ENCODE results near the gene MPV17L2. TPM values are rescaled to one million over a fixed set of nuclear protein-coding genes. Genes with fewer than 3 reads are reported as not detected.

Gene MPV17L2
- total RNA-seq, 4 donors from 2014 or later: 8.5 to 29.3 (median 20.2) TPM

GRCh38 chr19:18164072-18164471 is 28.9 kb upstream of the MPV17L2 start:
- 98 to 99% methylated on average over 7 of the region's 7 CpGs for WGBS, 2 donors
- no peak overlapping the region for H3K4me3 ChIP-seq (ENCODE audit: low read depth, poor library complexity, severe bottlenecking)
- DNase-seq (ENCODE audit: low spot score in 2 of 2): no peak
- intact Hi-C loops (cut with DNase I; ENCODE audit: low total_unique reads): loop anchor here (10.0 kb wide), 1 partner anchor 49 kb away; no protein-coding TSS in a partner anchor
- TF ChIP-seq CTCF (IDR thresholded peaks at IDR 0.05) (no peak), POLR2A (IDR thresholded peaks at IDR 0.05) (no peak)

GRCh38 chr19:18165794-18166544 is 27.0 kb upstream of the MPV17L2 start:
- TF ChIP-seq CTCF (IDR thresholded peaks at IDR 0.05): no peak
- TF ChIP-seq POLR2A (IDR thresholded peaks at IDR 0.05): no peak
- no peak for DNase-seq (ENCODE audit: low spot score in 2 of 2)
- intact Hi-C loops (cut with DNase I; ENCODE audit: low total_unique reads): loop anchor here (10.0 kb wide), 1 partner anchor 51 kb away; no protein-coding TSS in a partner anchor
- H3K4me3 ChIP-seq (ENCODE audit: low read depth, poor library complexity, severe bottlenecking): no peak overlapping the region
- 94 to 98% methylated on average over 14 to 15 of the region's 15 CpGs for WGBS, 2 donors

GRCh38 chr19:18167011-18167410 is 26.0 kb upstream of the MPV17L2 start:
- no peak for DNase-seq (ENCODE audit: low spot score in 2 of 2)
- no peak overlapping the region for H3K4me3 ChIP-seq (ENCODE audit: low read depth, poor library complexity, severe bottlenecking)
- intact Hi-C loops (cut with DNase I; ENCODE audit: low total_unique reads): loop anchor here (10.0 kb wide), 1 partner anchor 52 kb away; no protein-coding TSS in a partner anchor
- TF ChIP-seq POLR2A (IDR thresholded peaks at IDR 0.05): no peak
- TF ChIP-seq CTCF (IDR thresholded peaks at IDR 0.05): no peak
- 90 to 95% methylated on average over 15 to 21 of the region's 21 CpGs for WGBS, 2 donors

- no peak overlapping the region for H3K4me3 ChIP-seq (ENCODE audit: low read depth, poor library complexity, severe bottlenecking)
- no peak for DNase-seq (ENCODE audit: low spot score in 2 of 2)
- intact Hi-C loops (cut with DNase I; ENCODE audit: low total_unique reads): loop anchor here (2.0 to 10.0 kb wide), 2 partner anchors 53 to 81 kb away; no protein-coding TSS in a partner anchor
- TF ChIP-seq CTCF (IDR thresholded peaks at IDR 0.05) (no peak), POLR2A (IDR thresholded peaks at IDR 0.05) (no peak)
- WGBS, 2 donors: 70 to 71% methylated on average over 14 of the region's 14 CpGs
These were observed 24.9 kb upstream of the MPV17L2 start for GRCh38 chr19:18167975-18168645.

- 94 to 96% methylated on average over 66 of the region's 66 CpGs for WGBS, 2 donors
- intact Hi-C loops (cut with DNase I; ENCODE audit: low total_unique reads): loop anchor here (2.0 to 10.0 kb wide), 2 partner anchors 54 to 80 kb away; no protein-coding TSS in a partner anchor
- H3K4me3 ChIP-seq (ENCODE audit: low read depth, poor library complexity, severe bottlenecking): no peak overlapping the region
- no peak for DNase-seq (ENCODE audit: low spot score in 2 of 2)
- TF ChIP-seq POLR2A (IDR thresholded peaks at IDR 0.05) (no peak), CTCF (IDR thresholded peaks at IDR 0.05) (no peak)
These were observed 24.2 kb upstream of the MPV17L2 start for GRCh38 chr19:18168673-18169381.

Measured in lower leg skin (tissue), 4 donors.